K562 (cell line): Measurements from ENCODE around the gene TUBB4B. TPM values are rescaled to one million over a fixed set of nuclear protein-coding genes. Genes with fewer than 3 reads are reported as not detected.

ENCODE experiments used
- DPF2 ChIP-seq: fragments of 450-650 bp; IDR thresholded peaks from 2 replicates; pipeline ENCODE4 v1.6.1; 2016
- EGR1 ChIP-seq: fragments of 450-650 bp; conservative IDR thresholded peaks from 2 replicates; pipeline ENCODE4 v1.6.1; 2017; ENCODE audit warnings: mild to moderate bottlenecking
- HDGF ChIP-seq: fragments of 450-650 bp; IDR thresholded peaks from 2 replicates; pipeline ENCODE4 v1.6.1; 2016
- HIVEP1 ChIP-seq: fragments of 250-450 bp; sonication (Bioruptor Pico); IDR thresholded peaks from 2 replicates; pipeline ENCODE4 v1.4.0; 2020; ENCODE audit warnings: mild to moderate bottlenecking
- ID3 ChIP-seq, 2 experiments: fragments of 250-450 bp in 1 of 2; fragments of 450-650 bp in 1 of 2; sonication (Bioruptor Pico) in 1 of 2; IDR thresholded peaks; 2 replicates each; pipeline versions ENCODE4 v1.6.1 to v1.8.0; 2016 to 2021; ENCODE audit warnings: mild to moderate bottlenecking in 2 of 2, moderate library complexity in 2 of 2, missing compliant biosample characterization in 1 of 2, missing genetic modification characterization in 1 of 2
- JUND ChIP-seq, 2 experiments: IDR thresholded peaks; 2 replicates in 1 of 2; 3 replicates in 1 of 2; pipeline ENCODE4 v1.6.1; 2011; ENCODE audit warnings: borderline replicate concordance in 2 of 2, low read depth in 2 of 2, low read length in 2 of 2, improper control_type of control experiment in 1 of 2, missing biosample characterization in 1 of 2, missing genetic modification characterization in 1 of 2, missing genetic modification reagents in 1 of 2
- NFE2L1 ChIP-seq: fragments of 450-650 bp; IDR thresholded peaks from 2 replicates; pipeline ENCODE4 v1.6.1; 2016; ENCODE audit warnings: missing genetic modification characterization, low read depth, mild to moderate bottlenecking, missing compliant biosample characterization, moderate library complexity, borderline replicate concordance
- POLR3A ChIP-seq: IDR thresholded peaks from 2 replicates; pipeline ENCODE4 v1.6.1; 2011; ENCODE audit warnings: borderline replicate concordance, mild to moderate bottlenecking, moderate library complexity; ENCODE audit not compliant: insufficient read length, insufficient read depth; ENCODE audit errors: extremely low read depth
- RBFOX2 ChIP-seq: fragments of 200-400 bp; formaldehyde crosslinking; IDR thresholded peaks from 2 replicates; pipeline ENCODE4 v1.6.1; 2017; ENCODE audit warnings: low read depth, mild to moderate bottlenecking, low read length, moderate library complexity
- SPI1 ChIP-seq: IDR thresholded peaks from 2 replicates; pipeline ENCODE4 v1.6.1; 2011; ENCODE audit warnings: low read depth, low read length, control low read depth, borderline replicate concordance
- TAF9B ChIP-seq: fragments of 450-650 bp; IDR thresholded peaks from 2 replicates; pipeline ENCODE4 v1.6.1; 2018; ENCODE audit warnings: mild to moderate bottlenecking; ENCODE audit not compliant: partially characterized antibody
- THAP12 ChIP-seq: fragments of 250-450 bp; sonication (Bioruptor Pico); IDR thresholded peaks from 2 replicates; pipeline ENCODE4 v1.9.0; 2021; ENCODE audit warnings: mild to moderate bottlenecking, inconsistent platforms
- ZFP36 ChIP-seq: fragments of 150-350 bp; IDR thresholded peaks from 2 replicates; pipeline ENCODE4 v1.6.1; 2018; ENCODE audit warnings: low read length, low read depth; ENCODE audit not compliant: partially characterized antibody
- ZFP91 ChIP-seq: sonication (generic); formaldehyde crosslinking; IDR thresholded peaks from 2 replicates; pipeline ENCODE4 v1.8.0; 2022; ENCODE audit warnings: mild to moderate bottlenecking, missing genetic modification reagents
- ZNF253 ChIP-seq: fragments of 250-450 bp; sonication (Bioruptor Pico); conservative IDR thresholded peaks from 2 replicates; pipeline ENCODE4 v1.6.1; 2021; ENCODE audit warnings: mild to moderate bottlenecking
- ZNF311 ChIP-seq: fragments of 250-450 bp; sonication (Bioruptor Pico); IDR thresholded peaks from 2 replicates; pipeline ENCODE4 v1.4.0; 2020; ENCODE audit warnings: mild to moderate bottlenecking, moderate library complexity
- ZNF589 ChIP-seq: fragments of 200-800 bp; sonication (Bioruptor generic); IDR thresholded peaks from 2 replicates; pipeline ENCODE4 v1.6.1; 2016; ENCODE audit warnings: low read depth, missing genetic modification characterization, missing compliant biosample characterization
- ZNF695 ChIP-seq: fragments of 450-650 bp; formaldehyde crosslinking; IDR thresholded peaks from 2 replicates; pipeline ENCODE4 v1.4.0; 2020; ENCODE audit warnings: mild to moderate bottlenecking, moderate library complexity
- ZNF717 ChIP-seq: fragments of 250-450 bp; sonication (Bioruptor Pico); IDR thresholded peaks from 2 replicates; pipeline ENCODE4 v1.5.0; 2021
- polyA plus RNA-seq, 8 experiments: library from polyadenylated mRNA; depleted of rRNA in 4 of 8; stranded (reverse) in 5 of 8; unstranded in 3 of 8; fragments of >200 nt; fragmentation: Nextera tagmentation in 2 of 8; fragmentation: Illumina TruSeq in 1 of 8; extraction: Ambion mirVana in 2 of 8; extraction: Trizol in 1 of 8; gene quantifications; 2 replicates each; pipeline versions ENCODE4 v1.2.1 to v1.2.3, GENCODE V29; 2011 to 2014; ENCODE audit warnings: inconsistent platforms in 1 of 8, missing spikeins in 1 of 8
- total RNA-seq, 7 experiments: library from RNA; depleted of rRNA in 6 of 7; stranded (reverse); fragments of >200 nt in 6 of 7; fragmentation: Illumina TruSeq in 2 of 7; extraction: Trizol in 2 of 7; gene quantifications; 2 replicates each; pipeline versions ENCODE4 v1.2.1 to v1.2.3, GENCODE V29; 2011 to 2021; ENCODE audit warnings: low replicate concordance in 1 of 7

The TUBB4B gene
- total and polyA plus RNA-seq, 9 of the 15 experiments (the other 6 are each of a cell fraction or from before 2014, with no cell fraction given) = 24.1 to 443 (median 268) TPM

GRCh38 chr9:137218754-137219271 lies 22.3 kb upstream of the TUBB4B start (continued):
- peak; percentile 86 for TF ChIP-seq TAF9B
- TF ChIP-seq ZNF695 (CRISPR knock-in tag) = no peak
- no peak for TF ChIP-seq ZNF717 (CRISPR knock-in tag)
- TF ChIP-seq HDGF = no peak
- TF ChIP-seq ID3 (CRISPR knock-in tag; IDR thresholded peaks at IDR 0.05) = no peak
- TF ChIP-seq ID3 (tag; IDR thresholded peaks at IDR 0.05) = peak; percentile 81
- no peak for TF ChIP-seq ZNF253
- peak; percentile 71 for TF ChIP-seq RBFOX2
- peak; percentile 39 for TF ChIP-seq ZFP36
- TF ChIP-seq ZFP91 (CRISPR knock-in tag) = no peak
- TF ChIP-seq THAP12 (CRISPR knock-in tag) = 0 out of 2 replicates have a peak, but pooled peaks have one; percentile 18
- TF ChIP-seq SPI1 = peak; percentile 95
- TF ChIP-seq POLR3A = no peak
- peak; percentile 56; the same call in 1 of the 2 replicates for TF ChIP-seq ZNF589
- peak; percentile 86 for TF ChIP-seq EGR1
- no peak for TF ChIP-seq NFE2L1
- peak; percentile 96 for TF ChIP-seq DPF2
- TF ChIP-seq JUND (IDR thresholded peaks at IDR 0.05; ENCODE audit: borderline replicate concordance, low read depth, low read length) = peak; percentile 97
- peak; percentile 93; the same call in 1 of the 3 replicates for TF ChIP-seq JUND (tag; IDR thresholded peaks at IDR 0.05; ENCODE audit: borderline replicate concordance, low read depth, low read length)
- 0 out of 2 replicates have a peak, but pooled peaks have one; percentile 73 for TF ChIP-seq HIVEP1 (CRISPR knock-in tag)
- TF ChIP-seq ZNF311 (CRISPR knock-in tag) = peak; percentile 71; the same call in 1 of the 2 replicates
